CD4-positive, alpha-beta T cell (primary cell): ENCODE measurements around the gene GALNTL6. TPM values are rescaled to one million over a fixed set of nuclear protein-coding genes. Genes with fewer than 3 reads are reported as not detected.

ENCODE experiments used
- ATAC-seq: fragments of 200-7000 bp; cut with Tn5 transposase; one replicate; pipeline ENCODE4 v1.10.0; 2022; ENCODE audit warnings: mild to moderate bottlenecking; ENCODE audit not compliant: poor library complexity
- CTCF ChIA-PET: fragments of 350-600 bp; sonication (Branson Sonifier 250); formaldehyde crosslinking; loops from one replicate; lab custom pipeline; 2021; ENCODE audit warnings: antibody characterized with exemption, inconsistent platforms; lab: Charles Lee
- POLR2A ChIA-PET: fragments of 350-600 bp; sonication (Branson Sonifier 250); formaldehyde crosslinking; loops from one replicate; lab custom pipeline; 2021; ENCODE audit warnings: antibody characterized with exemption, inconsistent platforms; lab: Charles Lee
- DNase-seq, 14 experiments: peaks; one replicate each; pipeline ENCODE4 v3.0.0-alpha.2; 2013 to 2020; ENCODE audit warnings: mixed read lengths in 2 of 14
- H3K27ac ChIP-seq, 2 donors: one replicate each; pipeline versions ENCODE4 v1.5.1 to v1.7.0; 2013; ENCODE audit warnings: low read length in 2 of 2, low read depth in 1 of 2, mild to moderate bottlenecking in 1 of 2
- H3K27me3 ChIP-seq, 2 experiments: 1 replicate in 1 of 2; 2 replicates in 1 of 2; pipeline versions ENCODE4 v1.6.1 to v1.7.0; 2013; ENCODE audit warnings: low read length in 2 of 2, control low read depth in 1 of 2, mild to moderate bottlenecking in 1 of 2, moderate library complexity in 1 of 2; ENCODE audit not compliant: insufficient read depth in 2 of 2, control insufficient read depth in 1 of 2
- H3K36me3 ChIP-seq: one replicate; pipeline ENCODE4 v1.6.1; 2013; ENCODE audit warnings: low read length, control low read depth; ENCODE audit not compliant: insufficient read depth
- H3K4me1 ChIP-seq: one replicate; pipeline ENCODE4 v1.6.1; 2013; ENCODE audit warnings: low read length, control low read depth; ENCODE audit not compliant: insufficient read depth
- H3K4me3 ChIP-seq: one replicate; pipeline ENCODE4 v1.5.1; 2013; ENCODE audit warnings: mild to moderate bottlenecking, low read length, moderate library complexity
- H3K9me3 ChIP-seq, 2 experiments: 1 replicate in 1 of 2; 2 replicates in 1 of 2; pipeline versions ENCODE4 v1.6.1 to v1.7.0; 2013; ENCODE audit warnings: low read length in 2 of 2, mild to moderate bottlenecking in 2 of 2, control low read depth in 1 of 2, moderate library complexity in 1 of 2; ENCODE audit not compliant: control insufficient read depth in 1 of 2, insufficient read depth in 1 of 2
- H3K27ac Mint-ChIP-seq: one replicate; pipeline ENCODE4 v1.8.0; 2020; ENCODE audit warnings: mixed read lengths
- H3K27me3 Mint-ChIP-seq: one replicate; pipeline ENCODE4 v1.8.0; 2021; ENCODE audit warnings: mixed read lengths
- H3K36me3 Mint-ChIP-seq: one replicate; pipeline ENCODE4 v1.8.0; 2021; ENCODE audit warnings: low read depth, mixed read lengths
- H3K4me1 Mint-ChIP-seq: one replicate; pipeline ENCODE4 v1.8.0; 2021; ENCODE audit warnings: low read depth, mixed read lengths
- H3K4me3 Mint-ChIP-seq: one replicate; pipeline ENCODE4 v1.8.0; 2020; ENCODE audit warnings: mild to moderate bottlenecking, mixed read lengths
- H3K9me3 Mint-ChIP-seq: one replicate; pipeline ENCODE4 v1.8.0; 2020; ENCODE audit warnings: mixed read lengths
- intact Hi-C, 2 experiments: fragments of 100-400 bp; cut with DNase I in 1 of 2; cut with micrococcal nuclease in 1 of 2; formaldehyde crosslinking; loops; one replicate each; pipeline versions ENCODE4 v1.15.1 to v1.9.0; 2023 to 2025; cut with DNase I, micrococcal nuclease
- total RNA-seq, 174 experiments: library from RNA in 2 of 174; stranded (reverse) in 2 of 174; gene quantifications; one replicate each; pipeline ENCODE4 v1.2.3 and lab custom pipeline; 2021 to 2026
- TF ChIP-seq, protein P1 (sequence below): fragments of 200-600 bp; IDR thresholded peaks from one replicate; pipeline ENCODE4 v1.8.0; 2022; ENCODE audit warnings: antibody characterized with exemption, mild to moderate bottlenecking

GALNTL6 gene
- total RNA-seq, 2 experiments from 2014 or later = not detected

DNA sequence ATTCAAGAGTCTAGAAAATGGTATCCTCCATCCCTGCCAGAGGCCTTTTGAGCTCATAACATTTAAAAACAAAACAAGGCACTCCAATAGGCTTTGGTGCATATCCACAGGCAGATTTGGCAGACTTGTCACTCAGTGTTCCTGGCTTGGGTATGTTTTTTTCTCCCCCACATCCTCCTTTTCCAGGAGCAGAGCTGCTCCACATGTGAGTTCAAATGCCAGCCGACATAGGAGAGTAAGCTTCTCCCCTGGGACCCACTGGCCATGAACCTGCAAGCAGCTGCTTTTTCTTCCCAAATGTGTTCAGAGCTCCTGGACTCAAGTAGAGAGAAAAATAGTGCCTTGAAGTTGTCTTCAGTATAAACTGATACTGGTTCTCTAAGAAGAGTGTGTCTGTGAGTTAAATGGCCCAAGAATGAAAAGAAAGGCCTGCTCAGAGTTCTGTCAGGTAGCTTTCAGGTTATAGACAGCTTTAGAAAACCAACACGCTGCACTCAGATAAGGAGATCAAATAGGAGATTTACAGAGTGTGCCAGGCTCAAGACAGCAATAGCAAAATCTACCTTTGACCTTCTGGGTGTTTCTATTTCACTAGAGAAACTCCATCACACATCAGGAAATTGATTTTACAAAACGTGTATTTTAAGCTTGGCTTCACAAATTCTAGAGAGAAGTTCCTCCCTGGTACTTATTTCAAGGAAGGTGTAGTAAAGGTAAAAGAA, 1192.9 kb downstream of the GALNTL6 start:
- ChIA-PET POLR2A (no interaction called here), CTCF (interaction anchor here (0.9 kb wide), 1 partner anchor 12 kb away, joined by 3 read pairs; no protein-coding TSS in a partner anchor)
- no peaks in the 10 kb centered on the region for H3K9me3 Mint-ChIP-seq
- ATAC-seq (no peak), DNase-seq (no peak)
- no peak overlapping the region for H3K27ac Mint-ChIP-seq
- H3K4me3 Mint-ChIP-seq = no peak overlapping the region
- intact Hi-C loops = no loop called here
- H3K27ac ChIP-seq = no peak overlapping the region
- no peaks in the 10 kb centered on the region for H3K27me3 ChIP-seq
- no peaks in the 10 kb centered on the region for H3K4me1 ChIP-seq
- H3K4me1 Mint-ChIP-seq = no peaks in the 10 kb centered on the region
- no peak overlapping the region for H3K4me3 ChIP-seq
- H3K27me3 Mint-ChIP-seq = no peaks in the 10 kb centered on the region
- no peaks in the 10 kb centered on the region for H3K36me3 Mint-ChIP-seq
- H3K9me3 ChIP-seq = no peaks in the 10 kb centered on the region
- TF ChIP-seq, protein P1, sequence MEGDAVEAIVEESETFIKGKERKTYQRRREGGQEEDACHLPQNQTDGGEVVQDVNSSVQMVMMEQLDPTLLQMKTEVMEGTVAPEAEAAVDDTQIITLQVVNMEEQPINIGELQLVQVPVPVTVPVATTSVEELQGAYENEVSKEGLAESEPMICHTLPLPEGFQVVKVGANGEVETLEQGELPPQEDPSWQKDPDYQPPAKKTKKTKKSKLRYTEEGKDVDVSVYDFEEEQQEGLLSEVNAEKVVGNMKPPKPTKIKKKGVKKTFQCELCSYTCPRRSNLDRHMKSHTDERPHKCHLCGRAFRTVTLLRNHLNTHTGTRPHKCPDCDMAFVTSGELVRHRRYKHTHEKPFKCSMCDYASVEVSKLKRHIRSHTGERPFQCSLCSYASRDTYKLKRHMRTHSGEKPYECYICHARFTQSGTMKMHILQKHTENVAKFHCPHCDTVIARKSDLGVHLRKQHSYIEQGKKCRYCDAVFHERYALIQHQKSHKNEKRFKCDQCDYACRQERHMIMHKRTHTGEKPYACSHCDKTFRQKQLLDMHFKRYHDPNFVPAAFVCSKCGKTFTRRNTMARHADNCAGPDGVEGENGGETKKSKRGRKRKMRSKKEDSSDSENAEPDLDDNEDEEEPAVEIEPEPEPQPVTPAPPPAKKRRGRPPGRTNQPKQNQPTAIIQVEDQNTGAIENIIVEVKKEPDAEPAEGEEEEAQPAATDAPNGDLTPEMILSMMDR = no peak
- no peaks in the 10 kb centered on the region for H3K36me3 ChIP-seq

GRCh38 chr4:173008436-173008835, 1195.2 kb downstream of the GALNTL6 start:
- POLR2A ChIA-PET = no interaction called here

GRCh38 chr4:173009129-173009823, 1196.1 kb downstream of the GALNTL6 start:
- H3K36me3 Mint-ChIP-seq = no peaks in the 10 kb centered on the region
- CTCF ChIA-PET = no interaction called here
- DNase-seq = no peak

More at GRCh38 chr4:173008436-173008835, 1195.2 kb downstream of the GALNTL6 start:
- H3K4me1 ChIP-seq = no peaks in the 10 kb centered on the region
- H3K27me3 ChIP-seq = no peaks in the 10 kb centered on the region
- ATAC-seq (no peak), DNase-seq (no peak)
- no peak overlapping the region for H3K4me3 ChIP-seq
- no peak overlapping the region for H3K4me3 Mint-ChIP-seq
- no peak overlapping the region for H3K27ac Mint-ChIP-seq
- intact Hi-C loops = no loop called here
- no peaks in the 10 kb centered on the region for H3K27me3 Mint-ChIP-seq
- no peaks in the 10 kb centered on the region for H3K4me1 Mint-ChIP-seq
- no peaks in the 10 kb centered on the region for H3K9me3 ChIP-seq
- CTCF ChIA-PET = no interaction called here
- H3K27ac ChIP-seq = no peak overlapping the region
- no peaks in the 10 kb centered on the region for H3K36me3 ChIP-seq
- no peaks in the 10 kb centered on the region for H3K36me3 Mint-ChIP-seq
- H3K9me3 Mint-ChIP-seq = no peaks in the 10 kb centered on the region
- TF ChIP-seq, protein P1 = no peak

More at GRCh38 chr4:173009129-173009823, 1196.1 kb downstream of the GALNTL6 start:
- no peaks in the 10 kb centered on the region for H3K9me3 Mint-ChIP-seq
- no peak overlapping the region for H3K27ac Mint-ChIP-seq
- H3K27me3 ChIP-seq = no peaks in the 10 kb centered on the region
- no peak overlapping the region for H3K4me3 ChIP-seq
- H3K4me1 ChIP-seq = no peaks in the 10 kb centered on the region
- no peak for ATAC-seq
- POLR2A ChIA-PET = no interaction called here
- intact Hi-C loops = no loop called here
- no peaks in the 10 kb centered on the region for H3K36me3 ChIP-seq
- TF ChIP-seq, protein P1 = no peak
- no peak overlapping the region for H3K4me3 Mint-ChIP-seq
- H3K27me3 Mint-ChIP-seq = no peaks in the 10 kb centered on the region
- no peaks in the 10 kb centered on the region for H3K9me3 ChIP-seq
- no peaks in the 10 kb centered on the region for H3K4me1 Mint-ChIP-seq
- H3K27ac ChIP-seq = no peak overlapping the region
